Measurements from ENCODE around the gene B3GALT4. TPM values are rescaled to one million over a fixed set of nuclear protein-coding genes. Genes with fewer than 3 reads are reported as not detected.

The B3GALT4 gene
- total RNA-seq, 1 donor from 2014 or later: 6.5 TPM

DNA sequence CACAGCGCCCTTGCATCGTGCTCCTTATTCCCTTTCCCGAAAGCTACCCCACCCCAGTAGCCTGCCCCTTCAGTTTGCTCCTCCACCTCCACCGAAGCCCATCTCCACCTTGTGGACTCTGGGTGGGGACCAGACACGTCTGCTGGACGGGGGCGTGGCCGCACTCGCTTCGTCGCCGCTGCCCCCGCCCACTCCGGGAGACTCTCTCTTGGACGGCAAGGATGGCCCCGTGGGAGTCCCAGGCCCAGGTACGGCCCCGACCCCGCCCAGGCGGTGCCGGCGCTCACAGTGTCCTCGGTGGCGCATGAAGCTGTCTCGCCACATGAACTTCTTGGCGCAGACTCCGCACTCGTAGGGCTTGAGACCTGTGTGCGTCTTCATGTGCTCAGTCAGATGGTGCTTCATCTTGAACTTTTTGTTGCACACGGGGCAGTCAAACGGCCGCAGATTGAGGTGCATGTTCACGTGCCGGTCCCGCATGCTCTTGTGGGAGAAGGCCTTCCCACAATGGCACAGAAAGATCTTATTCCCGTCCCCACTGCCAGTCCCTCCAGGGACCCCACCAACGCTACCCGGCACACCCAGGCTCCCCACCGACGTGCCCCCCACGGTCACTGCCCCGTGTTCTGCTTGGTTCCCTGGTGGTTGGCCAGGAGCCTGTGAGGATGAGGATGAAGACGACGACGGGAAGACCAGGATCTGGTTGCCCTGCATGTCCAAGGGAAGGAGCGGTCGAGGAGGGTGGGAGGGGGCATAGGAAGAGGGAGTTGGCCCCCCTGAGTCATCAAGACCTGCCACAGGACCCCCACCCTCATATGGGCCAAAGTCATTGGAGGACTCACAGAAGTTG, 38.2 kb downstream of the B3GALT4 start:
- DNase-seq (ENCODE audit: low read depth in 2 of 2): peak in 1 of 2 donors; percentile 28

DNA sequence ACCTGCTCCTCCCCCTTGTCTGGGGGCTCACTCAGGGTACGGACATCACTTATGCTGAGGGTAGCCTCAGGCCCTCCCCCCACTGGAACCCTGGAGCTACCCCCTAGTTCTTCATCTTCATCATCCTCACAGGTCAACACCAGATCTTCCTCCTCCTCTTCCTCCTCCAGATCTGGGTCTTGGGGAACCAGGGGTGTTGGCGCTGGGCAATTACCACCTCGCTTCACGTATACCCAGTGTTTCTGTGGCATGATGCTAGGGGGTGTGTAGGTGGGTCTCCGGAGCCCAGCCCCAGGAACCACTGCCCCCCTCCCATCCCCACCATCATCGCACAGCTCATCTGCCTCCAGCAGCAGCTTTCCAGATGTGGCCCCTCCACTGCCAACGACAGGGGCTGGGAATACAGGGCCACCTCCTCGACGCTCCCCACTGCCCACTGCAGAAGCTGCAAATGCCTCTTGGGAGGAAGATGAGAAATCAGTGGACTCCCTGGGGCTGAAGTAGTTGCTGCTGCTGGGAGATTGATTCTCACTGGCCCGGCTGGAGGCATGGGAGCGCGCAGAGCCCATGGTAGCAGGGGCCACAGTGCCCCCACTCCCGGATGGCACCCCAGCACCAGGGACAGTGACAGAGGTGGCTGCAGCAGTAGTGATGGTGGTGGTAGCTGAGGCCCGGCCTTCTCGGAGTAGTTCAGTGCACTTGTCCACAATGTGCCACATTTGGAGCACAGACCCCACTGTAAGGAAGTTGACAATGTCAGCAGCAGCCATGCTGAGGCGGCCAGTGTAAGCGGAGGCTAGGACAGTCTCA, 39.1 kb downstream of the B3GALT4 start:
- no peak for DNase-seq (ENCODE audit: low read depth in 2 of 2)

GRCh38 chr6:33316603-33317418, 39.9 kb downstream of the B3GALT4 start:
- no peak for DNase-seq (ENCODE audit: low read depth in 2 of 2)

- DNase-seq (ENCODE audit: low read depth in 2 of 2): no peak
These were observed 40.4 kb downstream of the B3GALT4 start for GRCh38 chr6:33317419-33317668.

GRCh38 chr6:33317669-33318425, 40.9 kb downstream of the B3GALT4 start, which contains the start of gene ZBTB22:
Gene ZBTB22 (minus strand): TSS chr6:33317744. CDS start chr6:33316916, 828 bp downstream.
- peak; percentile 97 to 99 for DNase-seq (ENCODE audit: low read depth in 2 of 2)

DNA sequence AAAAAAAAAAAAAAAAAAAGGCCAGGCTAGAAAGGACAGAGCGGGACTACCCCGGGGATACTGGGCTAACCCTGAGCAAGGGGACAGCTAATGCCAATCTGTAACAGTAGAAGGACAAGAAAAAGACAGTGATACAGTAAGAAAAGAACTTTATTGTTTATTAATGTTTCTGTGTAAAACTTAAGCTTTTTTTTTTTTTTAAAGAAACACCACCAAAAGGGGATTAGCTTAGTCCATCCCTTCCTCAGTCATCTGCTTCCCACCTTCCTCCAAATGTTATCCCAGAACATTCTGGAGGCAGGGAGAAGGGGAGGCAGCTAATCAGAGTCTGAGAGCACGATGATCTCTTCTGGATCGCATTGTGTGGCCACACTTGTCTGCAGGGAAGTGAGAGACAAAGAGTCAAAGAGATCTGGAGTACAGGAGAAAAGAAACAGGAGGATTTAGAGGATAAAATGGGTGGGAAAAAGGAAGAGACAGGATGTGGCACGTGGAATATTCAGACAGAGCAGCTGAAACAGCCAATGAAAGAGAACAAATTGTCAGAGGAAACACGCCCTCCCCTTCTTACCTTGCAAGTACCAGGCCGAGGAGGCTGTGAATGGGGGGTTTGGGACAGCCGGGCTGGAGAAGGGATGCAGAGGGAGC, 41.6 kb downstream of the B3GALT4 start:
- DNase-seq (ENCODE audit: low read depth in 2 of 2): no peak

DNA sequence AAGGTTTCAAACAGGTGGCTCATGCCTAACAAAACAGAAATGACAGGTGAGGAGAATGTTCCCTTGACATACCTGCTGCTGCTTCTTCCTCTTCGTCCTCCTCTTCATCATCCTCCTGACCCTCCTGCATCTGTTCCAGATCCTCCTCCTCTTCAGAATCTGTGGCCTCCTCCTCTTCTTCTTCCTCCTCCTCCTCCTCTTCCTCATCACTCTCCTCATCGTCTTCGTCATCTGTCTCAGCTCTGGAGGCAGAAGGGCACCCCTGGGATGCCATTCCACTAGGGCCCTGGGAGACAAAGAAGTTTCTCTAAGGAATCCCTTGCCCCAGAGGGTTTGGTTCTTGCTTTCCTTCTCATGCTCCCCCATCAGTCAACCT, 43.0 kb downstream of the B3GALT4 start:
- DNase-seq (ENCODE audit: low read depth in 2 of 2): no peak

GRCh38 chr6:33320315-33321181, 43.6 kb downstream of the B3GALT4 start:
- DNase-seq (ENCODE audit: low read depth in 2 of 2): peak in 1 of 2 donors; percentile 91

DNA sequence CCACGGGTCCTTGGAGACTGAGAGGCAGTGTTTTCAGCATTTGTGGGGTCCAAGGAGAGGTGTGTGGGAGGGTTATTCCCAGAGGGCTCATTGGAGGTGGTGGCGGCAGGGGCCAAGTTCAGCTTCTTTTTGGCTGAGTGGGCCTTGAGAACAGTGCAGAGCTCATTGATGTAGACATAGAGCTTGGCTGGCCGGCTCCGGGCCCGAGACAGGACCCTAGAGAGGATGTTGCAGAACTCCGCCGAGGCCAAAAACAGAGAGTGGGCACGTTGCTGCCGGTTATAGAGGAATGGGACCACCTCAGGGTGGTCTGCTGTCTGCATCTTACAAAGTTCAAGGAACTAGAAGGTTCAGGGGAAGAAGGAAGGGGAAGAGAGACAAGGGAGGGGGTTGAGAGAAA, 44.3 kb downstream of the B3GALT4 start:
- no peak for DNase-seq (ENCODE audit: low read depth in 2 of 2)

DNA sequence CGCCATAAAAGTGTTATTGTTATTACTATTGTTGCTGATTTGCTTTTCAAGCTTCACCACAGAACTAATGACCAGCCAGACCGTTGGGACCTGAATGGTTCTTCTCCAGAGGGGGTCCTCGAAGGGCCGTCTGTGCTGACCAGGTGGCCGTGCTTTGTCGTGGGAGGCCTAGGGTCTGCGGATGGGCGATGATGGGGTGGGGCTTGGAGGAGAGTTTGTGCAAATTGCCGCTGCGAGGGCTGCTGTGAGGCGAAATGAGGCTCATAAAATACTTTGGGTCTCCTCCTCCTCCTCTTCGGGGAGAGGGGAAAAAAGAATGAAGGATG, 46.7 kb downstream of the B3GALT4 start:
- no peak for DNase-seq (ENCODE audit: low read depth in 2 of 2)

DNA sequence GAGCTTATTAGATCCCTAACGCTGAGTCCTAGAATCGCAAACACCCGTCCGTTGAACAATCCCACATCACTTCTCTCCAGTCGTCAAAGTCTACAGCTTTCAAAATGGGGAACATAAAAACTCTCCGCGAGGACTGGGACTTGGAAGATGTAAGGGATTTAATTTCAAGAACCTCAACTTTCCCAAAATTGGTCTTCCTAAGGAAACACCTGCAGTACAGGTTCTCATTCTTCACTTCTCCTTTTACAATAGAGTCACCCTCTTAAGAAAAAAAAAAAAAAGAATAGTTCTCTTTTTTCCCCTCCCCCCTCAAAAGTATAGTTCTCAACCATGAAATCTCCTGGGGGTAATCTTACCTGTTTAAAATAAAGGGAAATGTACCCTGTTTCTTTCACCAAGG, 47.2 kb downstream of the B3GALT4 start:
- no peak for DNase-seq (ENCODE audit: low read depth in 2 of 2)

Other genes with a start within 250 kb of the B3GALT4 start
- gene HLA-DPA1, start 203.5 kb upstream of the B3GALT4 start, total RNA-seq: 3.0 and 10.5 TPM in 2 replicates
- 7.3 and 12.2 TPM in 2 replicates for gene HLA-DPB1, start 201.1 kb upstream of the B3GALT4 start, total RNA-seq
- under 0.01 and 0.20 TPM in 2 replicates for gene COL11A2, start 84.7 kb upstream of the B3GALT4 start, total RNA-seq
- 15.5 and 18.3 TPM in 2 replicates for gene RXRB, start 76.5 kb upstream of the B3GALT4 start, total RNA-seq
- gene SLC39A7, start 76.3 kb upstream of the B3GALT4 start, total RNA-seq: 79.8 and 95.2 TPM in 2 replicates
- 7.0 and 8.5 TPM in 2 replicates for gene HSD17B8, start 72.5 kb upstream of the B3GALT4 start, total RNA-seq
- gene RING1, start 68.6 kb upstream of the B3GALT4 start, total RNA-seq: 14.4 and 22.8 TPM in 2 replicates
- 20.9 and 26.6 TPM in 2 replicates for gene VPS52, start 5.2 kb upstream of the B3GALT4 start, total RNA-seq
- gene RPS18, start 5.0 kb upstream of the B3GALT4 start, total RNA-seq: 4,351 and 4,512 TPM in 2 replicates
- gene WDR46, start 12.1 kb downstream of the B3GALT4 start, total RNA-seq: 55.4 and 58.5 TPM in 2 replicates
- gene PFDN6, start 12.5 kb downstream of the B3GALT4 start, total RNA-seq: 30.3 and 34.1 TPM in 2 replicates
- 31.8 and 53.0 TPM in 2 replicates for gene RGL2, start 21.8 kb downstream of the B3GALT4 start, total RNA-seq
- gene TAPBP, start 37.0 kb downstream of the B3GALT4 start, total RNA-seq: 46.9 and 57.7 TPM in 2 replicates
- gene ZBTB22, start 40.6 kb downstream of the B3GALT4 start, total RNA-seq: 11.3 and 20.0 TPM in 2 replicates
- 29.2 and 35.9 TPM in 2 replicates for gene DAXX, start 45.8 kb downstream of the B3GALT4 start, total RNA-seq
- 4.2 and 9.4 TPM in 2 replicates for gene KIFC1, start 114.7 kb downstream of the B3GALT4 start, total RNA-seq
- 5.4 and 9.7 TPM in 2 replicates for gene PHF1, start 133.9 kb downstream of the B3GALT4 start, total RNA-seq
- gene CUTA, start 141.0 kb downstream of the B3GALT4 start, total RNA-seq: 52.3 and 89.5 TPM in 2 replicates
- 1.3 and 1.6 TPM in 2 replicates for gene SYNGAP1, start 142.9 kb downstream of the B3GALT4 start, total RNA-seq
- gene ZBTB9, start 177.5 kb downstream of the B3GALT4 start, total RNA-seq: 3.1 and 5.8 TPM in 2 replicates

All from lung microvascular endothelial cell (primary cell).